ENCODE data around the gene CEP250.
"Not testable (repeated sequence)": the region's sequence is repeated elsewhere in the genome, so short reads cannot be mapped to it uniquely, and the experiment has no call there.

CEP250 gene

GRCh38 chr20:35541783-35542662, 86.6 kb downstream of the CEP250 start, which contains the start of gene ERGIC3:
ERGIC3 (plus strand) TSS chr20:35542078; CDS start chr20:35542098, 20 bp downstream.
- TF ChIP-seq CTCF (IDR thresholded peaks at IDR 0.05; ENCODE audit: borderline replicate concordance, insufficient read depth, low read depth, low read length): no peak
- H3K4me3 ChIP-seq (ENCODE audit: low read depth, low read length): peak within 1 kb of the TSS; percentile 69

GRCh38 chr20:35542990-35543389, 87.6 kb downstream of the CEP250 start:
- no peak overlapping the region for H3K4me3 ChIP-seq (ENCODE audit: low read depth, low read length)

GRCh38 chr20:35544436-35544835, 89.0 kb downstream of the CEP250 start:
- no peak overlapping the region for H3K4me3 ChIP-seq (ENCODE audit: low read depth, low read length)
- no peak for TF ChIP-seq CTCF (IDR thresholded peaks at IDR 0.05; ENCODE audit: borderline replicate concordance, insufficient read depth, low read depth, low read length)

More at GRCh38 chr20:35542990-35543389, 87.6 kb downstream of the CEP250 start:
- no peak for TF ChIP-seq CTCF (IDR thresholded peaks at IDR 0.05; ENCODE audit: borderline replicate concordance, insufficient read depth, low read depth, low read length)

- H3K4me3 ChIP-seq (ENCODE audit: low read depth, low read length): not testable (repeated sequence)
Observed at GRCh38 chr20:35544941-35545340, 89.5 kb downstream of the CEP250 start.

GRCh38 chr20:35546127-35546526, 90.7 kb downstream of the CEP250 start:
- H3K4me3 ChIP-seq (ENCODE audit: low read depth, low read length): no peak overlapping the region
- no peak for TF ChIP-seq CTCF (IDR thresholded peaks at IDR 0.05; ENCODE audit: borderline replicate concordance, insufficient read depth, low read depth, low read length)

- TF ChIP-seq CTCF (IDR thresholded peaks at IDR 0.05; ENCODE audit: borderline replicate concordance, insufficient read depth, low read depth, low read length): no peak
Observed at GRCh38 chr20:35547329-35547728, 91.9 kb downstream of the CEP250 start.

GRCh38 chr20:35551503-35551902, 96.1 kb downstream of the CEP250 start:
- no peak overlapping the region for H3K4me3 ChIP-seq (ENCODE audit: low read depth, low read length)
- TF ChIP-seq CTCF (IDR thresholded peaks at IDR 0.05; ENCODE audit: borderline replicate concordance, insufficient read depth, low read depth, low read length): no peak

More at GRCh38 chr20:35547329-35547728, 91.9 kb downstream of the CEP250 start:
- H3K4me3 ChIP-seq (ENCODE audit: low read depth, low read length): no peak overlapping the region
